ENCODE measurements around the gene LAMB2. TPM values are rescaled to one million over a fixed set of nuclear protein-coding genes. Genes with fewer than 3 reads are reported as not detected.

Gene LAMB2
- total RNA-seq, 1 experiment from 2014 or later, result 316 TPM

- intact Hi-C loops (cut with micrococcal nuclease; ENCODE audit: unreplicated experiment), result no loop called here
- Mint-ChIP-seq H3K27me3 (ENCODE audit: unreplicated experiment) (no peaks in the 10 kb centered on the region), H3K4me3 (ENCODE audit: low read depth, unreplicated experiment) (no peak overlapping the region), H3K4me1 (ENCODE audit: low read depth, unreplicated experiment) (no peaks in the 10 kb centered on the region), H3K27ac (ENCODE audit: unreplicated experiment) (no peak overlapping the region), H3K9me3 (ENCODE audit: low read depth, unreplicated experiment) (no peaks in the 10 kb centered on the region), H3K36me3 (ENCODE audit: insufficient read depth, unreplicated experiment) (peaks cover 37% of the 10 kb centered on the region)
- TF ChIP-seq, protein P1, sequence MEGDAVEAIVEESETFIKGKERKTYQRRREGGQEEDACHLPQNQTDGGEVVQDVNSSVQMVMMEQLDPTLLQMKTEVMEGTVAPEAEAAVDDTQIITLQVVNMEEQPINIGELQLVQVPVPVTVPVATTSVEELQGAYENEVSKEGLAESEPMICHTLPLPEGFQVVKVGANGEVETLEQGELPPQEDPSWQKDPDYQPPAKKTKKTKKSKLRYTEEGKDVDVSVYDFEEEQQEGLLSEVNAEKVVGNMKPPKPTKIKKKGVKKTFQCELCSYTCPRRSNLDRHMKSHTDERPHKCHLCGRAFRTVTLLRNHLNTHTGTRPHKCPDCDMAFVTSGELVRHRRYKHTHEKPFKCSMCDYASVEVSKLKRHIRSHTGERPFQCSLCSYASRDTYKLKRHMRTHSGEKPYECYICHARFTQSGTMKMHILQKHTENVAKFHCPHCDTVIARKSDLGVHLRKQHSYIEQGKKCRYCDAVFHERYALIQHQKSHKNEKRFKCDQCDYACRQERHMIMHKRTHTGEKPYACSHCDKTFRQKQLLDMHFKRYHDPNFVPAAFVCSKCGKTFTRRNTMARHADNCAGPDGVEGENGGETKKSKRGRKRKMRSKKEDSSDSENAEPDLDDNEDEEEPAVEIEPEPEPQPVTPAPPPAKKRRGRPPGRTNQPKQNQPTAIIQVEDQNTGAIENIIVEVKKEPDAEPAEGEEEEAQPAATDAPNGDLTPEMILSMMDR (IDR thresholded peaks at IDR 0.05; ENCODE audit: unreplicated experiment), result no peak
- CTCF ChIA-PET, result no interaction called here
- no peak for DNase-seq
- BruUV-seq (replicated peaks), result no TSS peak
Measured at GRCh38 chr3:49124991-49125670, 7.7 kb downstream of the LAMB2 start.

DNA sequence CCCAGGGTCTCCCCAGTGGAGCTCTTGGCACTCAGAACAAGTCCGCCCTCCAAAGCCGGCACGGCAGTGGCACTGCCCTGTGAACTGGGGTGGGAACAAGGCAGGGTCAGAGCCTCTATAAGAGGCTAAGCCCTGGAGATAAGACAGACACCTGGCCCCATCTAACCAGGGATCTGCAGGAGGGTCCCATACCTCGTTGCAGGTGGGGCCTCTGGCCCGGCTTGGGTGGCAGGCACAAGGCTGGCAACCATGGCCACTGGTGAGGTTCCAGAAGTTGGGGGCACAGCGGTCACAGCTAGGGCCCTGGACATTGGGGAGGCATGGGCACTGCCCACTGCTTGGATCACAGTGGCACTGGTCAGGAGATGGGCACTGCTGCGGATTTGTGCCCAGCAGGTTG lies 8.6 kb downstream of the LAMB2 start:
- TF ChIP-seq, protein P1 (IDR thresholded peaks at IDR 0.05; ENCODE audit: unreplicated experiment), result no peak
- Mint-ChIP-seq H3K4me1 (ENCODE audit: low read depth, unreplicated experiment) (peaks cover 2% of the 10 kb centered on the region), H3K27me3 (ENCODE audit: unreplicated experiment) (no peaks in the 10 kb centered on the region), H3K4me3 (ENCODE audit: low read depth, unreplicated experiment) (no peak overlapping the region), H3K9me3 (ENCODE audit: low read depth, unreplicated experiment) (no peaks in the 10 kb centered on the region), H3K36me3 (ENCODE audit: insufficient read depth, unreplicated experiment) (peaks cover 41% of the 10 kb centered on the region), H3K27ac (ENCODE audit: unreplicated experiment) (no peak overlapping the region)
- CTCF ChIA-PET, result no interaction called here
- DNase-seq, result no peak
- no TSS peak for BruUV-seq (replicated peaks)
- intact Hi-C loops (cut with micrococcal nuclease; ENCODE audit: unreplicated experiment), result no loop called here

- peaks cover 38% of the 10 kb centered on the region for H3K36me3 Mint-ChIP-seq (ENCODE audit: insufficient read depth, unreplicated experiment)
- CTCF ChIA-PET, result no interaction called here
- peaks cover 7% of the 10 kb centered on the region for H3K4me1 Mint-ChIP-seq (ENCODE audit: low read depth, unreplicated experiment)
- H3K27ac Mint-ChIP-seq (ENCODE audit: unreplicated experiment), result no peak overlapping the region
- TF ChIP-seq, protein P1 (IDR thresholded peaks at IDR 0.05; ENCODE audit: unreplicated experiment), result no peak
- no peak for DNase-seq
- intact Hi-C loops (cut with micrococcal nuclease; ENCODE audit: unreplicated experiment), result no loop called here
- H3K27me3 Mint-ChIP-seq (ENCODE audit: unreplicated experiment), result no peaks in the 10 kb centered on the region
- no peak overlapping the region for H3K4me3 Mint-ChIP-seq (ENCODE audit: low read depth, unreplicated experiment)
- no peaks in the 10 kb centered on the region for H3K9me3 Mint-ChIP-seq (ENCODE audit: low read depth, unreplicated experiment)
- no TSS peak for BruUV-seq (replicated peaks)
Measured at GRCh38 chr3:49123687-49124086, 9.2 kb downstream of the LAMB2 start.

- TF ChIP-seq, protein P1 (IDR thresholded peaks at IDR 0.05; ENCODE audit: unreplicated experiment), result no peak
- Mint-ChIP-seq H3K27ac (ENCODE audit: unreplicated experiment) (no peak overlapping the region), H3K36me3 (ENCODE audit: insufficient read depth, unreplicated experiment) (peaks cover 43% of the 10 kb centered on the region), H3K4me3 (ENCODE audit: low read depth, unreplicated experiment) (no peak overlapping the region), H3K4me1 (ENCODE audit: low read depth, unreplicated experiment) (peaks cover 7% of the 10 kb centered on the region), H3K9me3 (ENCODE audit: low read depth, unreplicated experiment) (no peaks in the 10 kb centered on the region), H3K27me3 (ENCODE audit: unreplicated experiment) (no peaks in the 10 kb centered on the region)
- CTCF ChIA-PET, result no interaction called here
- BruUV-seq (replicated peaks), result no TSS peak
- intact Hi-C loops (cut with micrococcal nuclease; ENCODE audit: unreplicated experiment), result no loop called here
- no peak for DNase-seq
Measured at GRCh38 chr3:49122886-49123545, 9.8 kb downstream of the LAMB2 start.
